EH (cell line): ENCODE results near the gene DCAF7.

Experiments
- DNase-seq: peaks from one replicate; pipeline ENCODE4 v3.0.0-alpha.2; 2015; ENCODE audit warnings: low read depth

DCAF7 gene

DNA sequence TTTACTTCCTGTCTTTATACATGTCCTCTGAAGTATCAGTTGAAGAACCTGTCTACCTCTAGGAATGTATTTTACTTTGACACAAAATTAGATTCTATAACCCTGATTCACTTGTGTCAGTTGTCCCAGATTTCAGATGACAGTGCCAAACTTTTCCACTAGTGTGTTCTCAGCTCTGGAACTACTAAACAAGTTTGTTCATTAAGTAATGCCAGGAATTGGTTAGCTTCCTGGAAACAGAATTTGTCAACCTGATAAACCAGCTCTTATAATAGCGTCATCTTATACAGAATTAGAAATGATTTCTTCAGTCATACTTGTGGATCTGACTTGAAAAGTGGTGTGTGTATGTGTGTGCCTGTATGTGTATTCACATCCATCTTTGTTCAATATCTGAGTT lies 79.3 kb downstream of the DCAF7 start:
- no peak for DNase-seq

DNA sequence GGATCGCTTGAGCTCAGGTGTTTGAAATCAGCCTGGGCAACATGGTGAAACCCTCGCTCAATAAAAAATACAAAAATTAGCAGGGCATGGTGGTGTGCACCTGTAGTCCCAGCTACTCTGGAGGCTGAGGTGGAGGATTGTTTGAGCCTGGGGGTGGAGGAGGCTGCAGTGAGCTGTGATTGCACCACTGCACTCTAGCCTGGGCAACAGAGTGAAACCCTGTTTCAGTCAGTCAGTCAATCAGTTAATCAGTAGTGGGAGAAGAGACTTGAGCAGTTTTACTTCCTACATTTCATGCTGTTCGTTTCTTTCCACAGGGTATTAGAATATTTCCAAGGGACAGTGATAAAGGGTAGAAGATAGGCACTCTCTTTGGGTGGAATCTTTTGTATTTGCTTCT lies 80.8 kb downstream of the DCAF7 start:
- DNase-seq: no peak

- DNase-seq: no peak
Observed at GRCh38 chr17:63631626-63632025, 81.3 kb downstream of the DCAF7 start.

DNA sequence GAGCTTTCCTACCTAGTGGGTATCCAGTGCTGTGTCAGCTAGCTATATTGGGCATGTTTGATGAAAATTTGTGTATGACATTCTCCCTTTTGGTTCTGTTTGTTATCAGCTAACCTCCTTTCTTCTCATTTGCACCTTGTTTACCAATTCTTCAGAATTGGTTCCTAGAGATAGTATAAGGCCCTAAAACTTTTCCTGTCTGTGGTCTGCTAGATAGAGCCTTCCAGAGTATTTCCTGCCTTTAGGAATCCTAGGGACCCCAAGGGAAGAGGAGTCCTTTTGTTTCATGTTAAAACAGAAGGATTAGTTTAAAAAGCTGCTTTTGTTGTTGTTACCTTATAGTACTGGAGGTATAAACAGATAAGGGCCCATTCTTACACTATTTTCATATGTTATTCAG lies 83.5 kb downstream of the DCAF7 start:
- no peak for DNase-seq

- peak; percentile 16 for DNase-seq
Observed at GRCh38 chr17:63634163-63634562, 83.9 kb downstream of the DCAF7 start.

- DNase-seq: no peak
Observed at GRCh38 chr17:63634816-63635215, 84.5 kb downstream of the DCAF7 start.

- no peak for DNase-seq
Observed at GRCh38 chr17:63635290-63635689, 85.0 kb downstream of the DCAF7 start.

GRCh38 chr17:63635787-63636186 lies 85.5 kb downstream of the DCAF7 start:
- no peak for DNase-seq

GRCh38 chr17:63639125-63639524 lies 88.8 kb downstream of the DCAF7 start:
- DNase-seq: no peak

- no peak for DNase-seq
Observed at GRCh38 chr17:63640038-63640437, 89.8 kb downstream of the DCAF7 start.

DNA sequence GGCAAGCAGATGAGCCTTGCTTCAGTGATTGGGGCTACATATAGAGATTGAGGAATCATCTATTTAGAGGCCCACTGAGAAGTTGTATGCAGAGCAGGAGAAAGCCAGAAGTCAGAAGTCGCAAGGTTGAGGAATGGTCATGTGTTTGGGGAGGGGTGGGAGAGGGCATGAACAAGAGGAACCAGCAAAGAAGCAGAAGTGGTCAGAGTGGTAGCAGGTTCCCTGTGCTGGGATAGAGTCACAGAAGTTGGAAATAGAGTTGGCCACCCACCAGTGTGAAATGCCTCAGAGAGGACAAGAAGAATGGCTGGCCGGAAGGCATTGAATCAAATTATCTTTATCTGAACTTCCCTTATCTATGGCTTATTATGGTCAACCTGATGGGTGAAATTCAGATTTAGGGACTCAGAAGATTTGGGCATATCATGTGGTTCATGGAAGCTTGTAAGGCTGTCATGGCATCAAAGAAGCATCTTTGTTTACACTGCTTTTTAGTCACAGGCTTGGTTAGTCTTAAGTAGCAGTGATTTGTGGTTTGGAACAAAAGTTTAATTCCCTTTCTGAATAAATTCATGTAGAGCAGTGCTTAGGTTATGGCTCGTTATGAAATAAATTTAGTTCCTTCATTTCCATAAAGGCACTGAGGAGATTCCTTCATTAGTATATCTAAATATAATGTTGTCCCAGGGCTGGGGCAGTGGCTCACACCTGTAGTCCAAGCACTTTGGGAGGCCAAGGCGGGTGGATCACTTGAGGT lies 91.6 kb downstream of the DCAF7 start:
- no peak for DNase-seq
